Astrocyte (in vitro differentiated cells and primary cell): ENCODE measurements around the gene SUGCT. TPM values are rescaled to one million over a fixed set of nuclear protein-coding genes. Genes with fewer than 3 reads are reported as not detected.

Experiments used
- DNase-seq: peaks from one replicate; pipeline ENCODE4 v3.0.0-alpha.2; 2010; ENCODE audit warnings: low read depth
- FAIRE-seq: peaks from 2 replicates; lab custom pipeline; 2011; peaks lifted over from hg19 to GRCh38; lab: Jason Lieb, UNC
- H2AFZ ChIP-seq: 2 replicates; pipeline ENCODE4 v1.6.0; 2012; ENCODE audit warnings: low read depth, low read length, inconsistent platforms
- H3K27ac ChIP-seq: 2 replicates; pipeline ENCODE4 v1.5.1; 2011; ENCODE audit warnings: low read depth, low read length, inconsistent platforms
- H3K27me3 ChIP-seq: 2 replicates; pipeline ENCODE4 v1.6.0; 2011; ENCODE audit warnings: low read length, inconsistent platforms; ENCODE audit not compliant: insufficient read depth
- H3K36me3 ChIP-seq: 2 replicates; pipeline ENCODE4 v1.5.1; 2011; ENCODE audit warnings: low read length, inconsistent platforms; ENCODE audit not compliant: insufficient read depth
- H3K4me1 ChIP-seq: 2 replicates; pipeline ENCODE4 v1.5.1; 2011; ENCODE audit warnings: low read length, inconsistent platforms; ENCODE audit not compliant: insufficient read depth
- H3K4me2 ChIP-seq: 2 replicates; pipeline ENCODE4 v1.6.0; 2012; ENCODE audit warnings: low read length, inconsistent platforms
- H3K4me3 ChIP-seq: 2 replicates; pipeline ENCODE4 v1.5.1; 2011; ENCODE audit warnings: low read depth, mild to moderate bottlenecking, low read length, inconsistent platforms; ENCODE audit not compliant: insufficient read depth
- H3K79me2 ChIP-seq: 2 replicates; pipeline ENCODE4 v1.6.0; 2012; ENCODE audit warnings: mild to moderate bottlenecking, low read length, inconsistent platforms; ENCODE audit not compliant: insufficient read depth
- H3K9ac ChIP-seq: 2 replicates; pipeline ENCODE4 v1.6.0; 2012; ENCODE audit warnings: mild to moderate bottlenecking, low read length, inconsistent platforms
- H3K9me3 ChIP-seq: 2 replicates; pipeline ENCODE4 v1.5.1; 2012; ENCODE audit warnings: low read depth, mild to moderate bottlenecking, low read length, inconsistent platforms; ENCODE audit not compliant: insufficient read depth
- H4K20me1 ChIP-seq: 2 replicates; pipeline ENCODE4 v1.6.0; 2012; ENCODE audit warnings: low read length, inconsistent platforms; ENCODE audit not compliant: insufficient read depth
- H3K27ac Mint-ChIP-seq: one replicate; pipeline ENCODE4 v1.8.0; 2021; ENCODE audit warnings: mild to moderate bottlenecking, mixed read lengths; ENCODE audit not compliant: unreplicated experiment
- H3K27me3 Mint-ChIP-seq: one replicate; pipeline ENCODE4 v1.8.0; 2021; ENCODE audit warnings: low read depth, mixed read lengths; ENCODE audit not compliant: unreplicated experiment
- H3K36me3 Mint-ChIP-seq: one replicate; pipeline ENCODE4 v1.8.0; 2021; ENCODE audit warnings: low read depth, mixed read lengths; ENCODE audit not compliant: unreplicated experiment
- H3K4me1 Mint-ChIP-seq: one replicate; pipeline ENCODE4 v1.8.0; 2021; ENCODE audit warnings: low read depth, mixed read lengths; ENCODE audit not compliant: unreplicated experiment
- H3K4me3 Mint-ChIP-seq: one replicate; pipeline ENCODE4 v1.8.0; 2021; ENCODE audit warnings: mild to moderate bottlenecking, moderate library complexity, mixed read lengths; ENCODE audit not compliant: unreplicated experiment
- H3K9me3 Mint-ChIP-seq: one replicate; pipeline ENCODE4 v1.8.0; 2021; ENCODE audit warnings: mild to moderate bottlenecking, mixed read lengths; ENCODE audit not compliant: unreplicated experiment
- CTCF ChIP-seq: IDR thresholded peaks from 2 replicates; pipeline ENCODE4 v1.5.1; 2011; ENCODE audit warnings: low read depth, mild to moderate bottlenecking, inconsistent platforms, low read length, moderate library complexity; ENCODE audit not compliant: insufficient read depth
- EZH2 ChIP-seq: IDR thresholded peaks from 2 replicates; pipeline ENCODE4 v1.6.1; 2012; ENCODE audit warnings: mild to moderate bottlenecking, low read length, inconsistent platforms; ENCODE audit not compliant: insufficient read depth
- total RNA-seq: library from RNA; stranded (reverse); gene quantifications from 2 replicates; pipeline ENCODE4 v1.2.1, GENCODE V29; 2021

SUGCT gene
- total RNA-seq, 1 donor from 2014 or later, result 15.5 TPM

- no peaks in the 10 kb centered on the region for H3K36me3 ChIP-seq
- H3K27me3 ChIP-seq, result no peaks in the 10 kb centered on the region
- no peak overlapping the region for H3K4me3 ChIP-seq
- H3K4me1 ChIP-seq, result no peaks in the 10 kb centered on the region
- DNase-seq (no peak), FAIRE-seq (no peak)
- Mint-ChIP-seq H3K9me3 (no peaks in the 10 kb centered on the region), H3K27me3 (no peaks in the 10 kb centered on the region), H3K4me1 (peaks cover 12% of the 10 kb centered on the region), H3K4me3 (no peak overlapping the region), H3K27ac (no peak overlapping the region), H3K36me3 (no peaks in the 10 kb centered on the region)
- TF ChIP-seq EZH2 (no peak), CTCF (no peak)
- no peak overlapping the region for H3K9ac ChIP-seq
- no peaks in the 10 kb centered on the region for H3K9me3 ChIP-seq
- no peaks in the 10 kb centered on the region for H4K20me1 ChIP-seq
- no peak overlapping the region for H3K4me2 ChIP-seq
- no peak overlapping the region for H2AFZ ChIP-seq
- H3K79me2 ChIP-seq, result no peaks in the 10 kb centered on the region
- no peak overlapping the region for H3K27ac ChIP-seq
These were observed 663.8 kb downstream of the SUGCT start for GRCh38 chr7:40798613-40799012.

GRCh38 chr7:40799493-40800403 lies 664.9 kb downstream of the SUGCT start:
- DNase-seq, result no peak
- Mint-ChIP-seq H3K4me1 (peaks cover 12% of the 10 kb centered on the region), H3K27me3 (no peaks in the 10 kb centered on the region), H3K36me3 (no peaks in the 10 kb centered on the region), H3K4me3 (no peak overlapping the region), H3K9me3 (no peaks in the 10 kb centered on the region), H3K27ac (no peak overlapping the region)
- no peak overlapping the region for H3K27ac ChIP-seq
- H3K9ac ChIP-seq, result no peak overlapping the region
- H3K9me3 ChIP-seq, result no peaks in the 10 kb centered on the region
- H4K20me1 ChIP-seq, result no peaks in the 10 kb centered on the region
- no peaks in the 10 kb centered on the region for H3K79me2 ChIP-seq
- H3K4me2 ChIP-seq, result no peak overlapping the region
- no peak overlapping the region for H2AFZ ChIP-seq
- TF ChIP-seq EZH2, result no peak
- TF ChIP-seq CTCF, result no peak
- no peaks in the 10 kb centered on the region for H3K27me3 ChIP-seq
- H3K4me3 ChIP-seq, result no peak overlapping the region
- FAIRE-seq, result no peak
- H3K4me1 ChIP-seq, result no peaks in the 10 kb centered on the region
- H3K36me3 ChIP-seq, result no peaks in the 10 kb centered on the region

- no peaks in the 10 kb centered on the region for H3K9me3 ChIP-seq
- DNase-seq (no peak), FAIRE-seq (no peak)
- Mint-ChIP-seq H3K36me3 (no peaks in the 10 kb centered on the region), H3K27me3 (no peaks in the 10 kb centered on the region), H3K4me3 (no peak overlapping the region), H3K27ac (no peak overlapping the region), H3K4me1 (peaks cover 22% of the 10 kb centered on the region), H3K9me3 (peaks cover 1% of the 10 kb centered on the region)
- no peak overlapping the region for H3K4me3 ChIP-seq
- H3K27me3 ChIP-seq, result no peaks in the 10 kb centered on the region
- peaks cover 3% of the 10 kb centered on the region for H3K4me1 ChIP-seq
- no peak overlapping the region for H3K27ac ChIP-seq
- no peak overlapping the region for H2AFZ ChIP-seq
- no peak for TF ChIP-seq EZH2
- TF ChIP-seq CTCF, result no peak
- H3K36me3 ChIP-seq, result no peaks in the 10 kb centered on the region
- no peaks in the 10 kb centered on the region for H3K79me2 ChIP-seq
- no peaks in the 10 kb centered on the region for H4K20me1 ChIP-seq
- H3K4me2 ChIP-seq, result no peak overlapping the region
- H3K9ac ChIP-seq, result no peak overlapping the region
These were observed 666.0 kb downstream of the SUGCT start for GRCh38 chr7:40800771-40801170.
